ENCODE measurements around the gene CHRNB2.

The CHRNB2 gene

GRCh38 chr1:154611150-154611862 lies 43.7 kb downstream of the CHRNB2 start:
- TF ChIP-seq FEZF1 (tag by site-specific recombination; IDR thresholded peaks at IDR 0.05): 0 out of 2 replicates have a peak, but pooled peaks have one; percentile 17
- no peak for TF ChIP-seq ZNF629 (tag by site-specific recombination; IDR thresholded peaks at IDR 0.05)
- peak; percentile 81 for TF ChIP-seq ZNF341 (tag by site-specific recombination; IDR thresholded peaks at IDR 0.05; ENCODE audit: low read depth)
- peak; percentile 87 for TF ChIP-seq OSR2 (tag by site-specific recombination; IDR thresholded peaks at IDR 0.05)
- 0 out of 2 replicates have a peak, but pooled peaks have one; percentile 27 for TF ChIP-seq EGR2 (tag by site-specific recombination; IDR thresholded peaks at IDR 0.05; ENCODE audit: low read depth)
- peak; percentile 72 for TF ChIP-seq ZNF600 (tag by site-specific recombination; IDR thresholded peaks at IDR 0.05)
- no peak for TF ChIP-seq KLF1 (tag by site-specific recombination; IDR thresholded peaks at IDR 0.05)
- TF ChIP-seq PRDM4 (tag by site-specific recombination; IDR thresholded peaks at IDR 0.05): peak; percentile 69; the same call in 1 of the 2 replicates
- TF ChIP-seq PRDM2 (tag by site-specific recombination; IDR thresholded peaks at IDR 0.05; ENCODE audit: borderline replicate concordance): no peak
- TF ChIP-seq ZFHX2 (tag by site-specific recombination; conservative IDR thresholded peaks at IDR 0.05): 0 out of 2 replicates have a peak, but pooled peaks have one; percentile 10
- no peak for TF ChIP-seq ZNF24 (tag by site-specific recombination; IDR thresholded peaks at IDR 0.05)
- TF ChIP-seq ZNF211 (tag by site-specific recombination; IDR thresholded peaks at IDR 0.05; ENCODE audit: low read depth): no peak
- TF ChIP-seq IKZF3 (tag by site-specific recombination; IDR thresholded peaks at IDR 0.05): no peak; the same call in 1 of the 2 replicates
- no peak for TF ChIP-seq ZNF155 (tag by site-specific recombination; IDR thresholded peaks at IDR 0.05)
- TF ChIP-seq ZNF513 (tag by site-specific recombination; IDR thresholded peaks at IDR 0.05): no peak
- peak; percentile 87 for TF ChIP-seq WT1 (tag by site-specific recombination; IDR thresholded peaks at IDR 0.05)
- no peak for TF ChIP-seq ZNF366 (tag by site-specific recombination; conservative IDR thresholded peaks at IDR 0.05)
- TF ChIP-seq YY1 (tag by site-specific recombination; IDR thresholded peaks at IDR 0.05): no peak
- TF ChIP-seq ZNF223 (tag by site-specific recombination; IDR thresholded peaks at IDR 0.05): no peak
- TF ChIP-seq ZNF785 (tag by site-specific recombination; IDR thresholded peaks at IDR 0.05): no peak
- H3K36me3 ChIP-seq (ENCODE audit: control insufficient read depth in 2 of 2, insufficient read depth in 1 of 2, low read length in 2 of 2): no peaks in the 10 kb centered on the region; a peak in 1 of 3 replicates
- CTCF ChIA-PET: interaction anchor here (0.7 to 1.1 kb wide), 2 partner anchors 17 to 65 kb away, joined by 3 read pairs; no protein-coding TSS in a partner anchor
- H3K4me1 ChIP-seq (ENCODE audit: control insufficient read depth, insufficient read depth, low read length): peaks cover 18% of the 10 kb centered on the region
- H3K9me3 ChIP-seq (ENCODE audit: control insufficient read depth, insufficient read depth, low read depth, low read length): no peaks in the 10 kb centered on the region
- POLR2A ChIA-PET: interaction anchor here (0.7 kb wide), 1 partner anchor 132 kb away, joined by 9 read pairs; no protein-coding TSS in a partner anchor
- no peak overlapping the region for H3K27ac ChIP-seq (ENCODE audit: extremely low read depth, low read depth, low read length)
- H3K4me3 ChIP-seq (ENCODE audit: low read depth, low read length): no peak overlapping the region

Measured in HEK293 (cell line).